HG03159 (cell line): ENCODE measurements around the gene DOCK4.

ENCODE experiments used
- ATAC-seq: cut with Tn5 transposase; IDR thresholded peaks from one replicate; pipeline ENCODE4 v1.9.1; 2021; ENCODE audit warnings: mild to moderate bottlenecking, moderate library complexity; ENCODE audit not compliant: unreplicated experiment

Gene DOCK4

DNA sequence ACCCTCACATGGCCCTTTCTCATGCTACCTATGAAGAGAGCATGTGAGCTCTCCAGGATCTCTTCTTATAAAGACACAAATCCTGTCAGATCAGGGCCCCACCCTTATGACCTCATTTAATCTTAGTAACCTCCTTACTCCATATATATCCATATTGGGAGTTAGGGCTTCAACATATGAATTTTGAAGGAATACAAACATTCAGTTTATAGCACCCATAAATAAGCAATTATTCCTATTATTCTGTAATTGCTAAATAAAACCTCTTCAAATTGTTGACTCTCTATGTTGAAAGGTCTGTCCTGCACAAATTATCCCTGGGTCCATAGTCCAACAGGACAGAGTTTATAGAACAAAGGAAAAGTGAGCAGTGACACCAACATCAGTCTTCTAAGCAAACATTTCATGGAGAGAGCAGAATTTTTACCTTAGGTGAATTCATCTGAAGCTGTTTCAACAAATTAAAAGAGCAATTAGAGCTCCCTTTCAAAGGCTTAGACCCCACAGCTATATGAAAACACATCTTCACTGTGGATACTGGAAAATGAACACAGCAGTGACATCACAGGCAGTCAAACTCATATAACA, 12.2 kb downstream of the DOCK4 start:
- ATAC-seq = no peak

DNA sequence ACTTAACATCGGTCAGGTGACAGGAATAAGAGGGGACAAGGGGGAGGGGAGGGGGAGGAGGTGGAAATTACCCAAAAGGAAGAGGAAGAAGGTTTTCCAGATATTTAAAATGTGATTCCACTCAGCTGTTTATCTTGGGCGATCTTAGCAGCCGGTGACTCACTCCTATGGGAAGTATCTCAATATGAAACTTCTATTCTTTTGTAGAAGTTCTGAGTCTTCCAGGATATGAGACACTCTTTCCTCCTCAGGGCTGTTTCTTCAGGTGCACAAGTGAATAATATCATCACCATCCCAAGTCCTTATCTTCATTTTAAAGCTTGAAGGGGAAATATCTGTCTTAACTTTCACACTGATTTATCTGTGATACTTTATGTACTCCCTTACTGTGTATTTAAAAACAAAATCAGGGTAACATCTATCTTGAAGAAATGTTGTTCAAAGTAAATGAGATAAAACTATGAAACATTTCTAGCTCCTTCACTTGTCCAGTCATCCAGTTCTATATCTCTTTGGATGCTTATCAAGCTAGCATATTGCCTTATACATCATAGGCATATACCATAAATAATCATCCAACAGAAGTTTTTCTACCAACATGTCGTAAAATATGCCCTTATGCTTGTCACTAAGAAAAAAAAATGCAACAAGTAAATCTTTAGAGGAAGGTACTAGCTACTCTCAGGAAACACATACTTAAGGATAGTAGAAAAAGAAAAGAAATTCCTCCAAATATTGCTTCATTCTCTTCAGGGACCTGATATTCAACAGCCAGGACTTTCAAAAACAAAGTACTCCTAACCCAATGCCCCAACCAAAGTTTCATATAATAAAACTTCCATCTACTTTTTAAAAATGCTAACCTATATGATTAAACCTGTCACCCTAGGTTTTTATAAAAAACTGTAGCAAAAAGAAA, 13.7 kb downstream of the DOCK4 start:
- no peak for ATAC-seq

DNA sequence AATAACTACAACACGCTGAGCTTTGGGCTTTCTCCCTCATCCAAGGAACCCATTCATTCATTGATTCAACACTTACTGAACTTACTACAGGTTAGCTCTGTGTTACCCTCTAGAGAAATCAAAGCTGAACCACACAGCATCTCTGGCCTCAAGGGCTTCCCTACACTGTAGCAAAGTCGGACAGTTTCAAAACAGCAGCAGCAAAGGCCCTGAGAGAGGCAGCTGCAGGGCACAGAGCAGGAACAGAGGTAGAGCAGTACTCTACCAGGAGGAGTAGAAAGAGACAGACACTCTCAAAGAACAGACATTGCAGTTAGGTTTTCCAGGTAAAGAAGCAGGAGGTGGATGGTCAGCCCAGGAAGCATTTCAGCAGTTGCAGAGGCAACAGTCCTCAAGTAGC, 16.1 kb downstream of the DOCK4 start:
- ATAC-seq = no peak

DNA sequence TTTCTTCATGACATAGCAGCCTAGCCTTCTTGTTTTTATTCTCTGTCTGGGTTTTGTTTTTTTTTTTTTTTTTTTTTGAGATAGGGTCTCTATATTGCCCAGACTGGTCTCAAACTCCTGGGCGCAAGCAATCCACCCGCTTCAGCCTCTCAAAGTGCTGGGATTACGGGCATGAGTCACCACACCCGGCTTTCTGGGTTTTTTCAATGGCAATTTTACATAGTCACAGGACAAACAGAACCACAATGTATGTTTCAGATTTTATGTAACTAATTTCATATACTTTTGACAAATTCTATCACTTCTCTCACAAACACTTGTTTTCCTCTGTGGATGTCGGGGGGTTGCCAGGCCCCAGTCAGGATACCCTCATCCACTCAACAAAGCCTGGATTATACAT, 16.5 kb downstream of the DOCK4 start:
- no peak for ATAC-seq

DNA sequence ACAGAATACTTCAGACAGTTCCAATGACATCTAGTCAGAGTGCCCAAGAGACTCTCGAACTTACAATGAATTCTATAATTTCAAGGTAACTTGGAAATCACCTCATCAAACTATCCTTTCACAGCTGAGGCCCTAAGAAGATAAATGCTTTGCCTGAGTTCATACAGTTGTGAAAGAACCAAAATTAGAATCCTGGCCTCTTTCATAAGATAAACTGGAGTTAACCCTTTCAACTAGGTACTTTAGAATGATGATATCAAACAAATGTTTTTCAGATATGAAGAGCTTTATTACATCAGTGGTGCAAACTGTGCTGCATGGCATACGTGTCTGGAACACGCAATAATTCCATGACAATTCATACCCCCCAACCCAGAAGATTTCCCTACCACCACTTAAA, 17.9 kb downstream of the DOCK4 start:
- no peak for ATAC-seq

DNA sequence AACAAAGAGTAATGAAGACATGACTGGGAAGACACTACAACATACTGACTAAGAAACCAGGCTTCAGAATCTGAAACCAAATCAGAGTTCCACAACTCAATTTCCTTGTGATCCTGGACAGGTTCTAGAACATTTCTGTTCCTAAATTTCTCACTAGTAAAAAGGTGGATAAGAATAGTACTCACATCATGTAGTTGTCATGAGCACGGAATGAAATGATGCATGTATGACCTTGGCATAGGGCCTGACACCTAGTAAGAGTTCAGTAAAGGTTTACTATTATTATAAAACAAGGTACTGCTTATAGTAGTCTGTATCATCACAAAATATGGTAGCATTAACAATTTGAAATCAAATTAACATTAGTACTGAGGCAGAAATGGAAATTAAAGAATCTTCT, 19.9 kb downstream of the DOCK4 start:
- ATAC-seq = no peak

DNA sequence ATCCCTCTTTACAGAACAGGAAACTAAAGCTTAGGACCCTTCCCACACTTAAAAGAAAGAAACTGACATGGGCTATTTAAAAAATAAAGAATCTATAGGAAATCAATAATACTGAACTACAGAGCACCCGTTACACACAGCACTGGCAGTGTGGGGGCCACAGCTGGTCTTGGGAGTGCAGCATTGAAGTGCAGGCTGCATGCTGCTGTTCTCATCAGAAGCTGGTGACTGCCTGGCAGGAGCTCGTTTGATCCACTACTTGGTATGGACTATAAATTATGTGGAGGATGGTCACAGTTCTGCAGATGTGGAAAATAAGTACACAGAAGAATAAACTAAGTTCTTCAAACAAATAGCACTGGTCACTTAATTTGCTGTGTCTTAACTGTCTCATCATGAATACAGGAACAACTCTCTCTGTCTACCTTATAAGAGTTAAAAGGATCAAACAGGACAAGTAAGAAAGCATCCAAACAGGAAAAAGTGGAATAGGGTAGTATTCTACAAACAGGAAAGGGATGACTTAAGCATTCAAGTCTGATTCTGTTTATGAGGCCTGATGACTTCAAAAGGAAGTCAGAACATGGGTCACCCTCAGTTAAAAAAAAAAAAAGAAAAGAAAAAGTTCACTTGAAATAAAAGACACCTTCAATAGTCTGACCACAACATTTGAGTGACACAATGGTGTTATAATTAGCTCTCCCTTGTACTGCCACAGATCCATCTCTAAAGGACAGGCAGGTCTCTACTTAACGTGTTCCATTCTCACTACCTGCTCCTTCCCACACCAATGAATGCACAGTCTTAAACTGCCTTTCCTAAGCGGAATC, 21.0 kb downstream of the DOCK4 start:
- no peak for ATAC-seq

DNA sequence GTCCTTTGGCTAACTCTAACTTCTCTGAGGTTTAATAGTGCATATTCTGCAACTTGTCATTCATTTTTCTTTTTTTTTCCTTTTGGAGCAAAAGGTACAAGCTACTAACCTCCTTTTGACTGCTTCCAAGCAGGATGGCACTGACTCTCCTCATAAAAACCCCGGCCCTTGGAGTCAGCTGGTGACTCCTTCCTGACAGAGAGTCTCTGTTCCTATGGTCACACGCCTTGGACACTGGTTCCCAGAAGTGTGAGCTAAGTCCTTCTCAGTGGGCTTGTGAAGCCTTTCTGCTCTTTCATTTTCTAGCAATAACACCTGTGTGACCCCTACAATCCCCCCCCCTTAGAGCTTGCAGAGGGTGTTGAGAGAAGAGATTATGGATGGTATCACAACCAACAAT, 21.7 kb downstream of the DOCK4 start:
- no peak for ATAC-seq

DNA sequence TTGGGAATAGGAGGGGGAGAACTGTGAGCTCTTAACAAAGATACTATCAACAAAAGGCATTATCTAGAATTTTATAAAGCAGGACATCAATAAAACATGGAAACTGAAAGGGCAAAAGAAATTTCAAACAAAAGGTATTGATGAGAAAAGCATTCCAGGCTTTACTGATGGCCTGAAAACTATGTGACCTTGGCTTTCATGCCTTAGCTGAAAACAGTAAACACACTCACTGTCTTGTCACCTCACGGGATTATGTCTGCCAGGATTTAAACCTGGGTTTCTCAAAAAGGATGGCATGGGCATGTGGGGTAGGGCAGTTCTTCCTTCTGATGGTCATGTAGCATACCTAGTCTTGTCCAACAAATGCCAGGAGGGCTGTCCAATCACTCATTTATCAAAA, 22.9 kb downstream of the DOCK4 start:
- ATAC-seq = no peak

DNA sequence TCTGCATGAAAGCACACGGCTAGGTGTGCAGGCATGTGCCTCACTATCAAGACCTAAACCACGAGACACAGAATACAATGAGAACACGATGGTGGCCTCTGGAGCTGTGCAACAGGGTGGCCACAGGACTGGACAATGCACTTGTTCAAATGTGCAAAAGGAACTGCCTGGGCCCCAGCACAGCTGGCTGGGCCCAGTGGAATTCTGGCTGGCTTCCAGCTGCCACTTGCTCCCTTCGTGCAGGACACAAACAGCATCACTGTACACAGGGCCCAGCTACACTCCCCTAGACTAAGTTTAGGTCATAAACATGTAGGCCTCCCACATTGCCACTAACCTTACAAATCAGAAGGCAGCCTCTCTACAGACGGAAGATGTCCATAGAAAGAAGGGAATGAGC, 23.4 kb downstream of the DOCK4 start:
- no peak for ATAC-seq

DNA sequence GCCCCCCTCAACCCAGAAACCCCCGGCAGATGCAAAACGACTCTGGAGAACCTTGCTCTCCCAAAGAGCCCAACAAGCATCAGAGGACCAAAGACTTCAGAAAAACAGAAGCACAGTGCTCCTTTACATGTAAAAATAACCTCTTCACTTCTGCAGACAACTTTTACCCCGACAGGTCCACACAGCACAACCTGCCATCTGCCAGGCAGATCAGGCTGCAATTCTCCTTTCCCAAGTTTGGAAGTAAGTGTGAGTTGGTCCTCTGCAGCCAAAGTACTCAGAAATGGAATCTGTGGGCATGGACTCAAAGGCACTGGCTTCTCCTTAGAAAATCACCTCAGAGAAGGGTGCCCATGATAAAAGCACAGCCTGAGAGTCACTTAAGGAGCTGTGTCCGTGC, 26.0 kb downstream of the DOCK4 start:
- ATAC-seq = no peak

DNA sequence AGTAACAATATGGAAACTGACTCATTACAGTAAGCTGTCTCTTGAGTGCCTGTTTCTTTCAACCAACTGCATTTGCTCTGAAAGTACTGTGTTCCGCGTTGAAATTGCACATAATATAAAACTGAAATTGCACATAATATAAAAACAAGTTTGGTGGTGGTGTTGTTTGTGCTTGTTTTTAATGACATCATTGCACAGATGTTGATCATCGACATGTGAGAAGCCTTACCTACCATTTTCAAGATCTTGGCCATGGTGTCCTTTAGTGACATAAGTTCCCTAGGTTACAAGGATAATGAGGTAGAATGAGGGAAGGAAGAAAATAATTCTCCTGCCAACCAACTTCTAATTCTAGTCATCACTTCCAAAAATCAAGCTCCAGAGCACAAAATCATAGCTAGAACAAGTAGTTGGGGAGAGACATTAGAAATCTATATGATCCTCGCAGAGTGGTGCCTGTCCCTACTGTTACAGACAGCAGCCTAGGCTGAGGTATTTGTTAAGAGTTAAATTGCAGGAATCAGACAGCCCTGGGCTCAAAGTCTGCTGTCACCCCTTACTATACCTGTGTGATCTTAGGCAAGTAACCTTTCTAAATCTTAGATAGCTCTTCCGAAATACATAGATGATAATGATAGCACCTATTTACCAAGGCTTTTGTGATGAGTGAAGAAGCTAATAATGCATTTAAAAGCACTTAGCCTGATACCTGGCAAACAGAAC, 29.3 kb downstream of the DOCK4 start:
- ATAC-seq = no peak

DNA sequence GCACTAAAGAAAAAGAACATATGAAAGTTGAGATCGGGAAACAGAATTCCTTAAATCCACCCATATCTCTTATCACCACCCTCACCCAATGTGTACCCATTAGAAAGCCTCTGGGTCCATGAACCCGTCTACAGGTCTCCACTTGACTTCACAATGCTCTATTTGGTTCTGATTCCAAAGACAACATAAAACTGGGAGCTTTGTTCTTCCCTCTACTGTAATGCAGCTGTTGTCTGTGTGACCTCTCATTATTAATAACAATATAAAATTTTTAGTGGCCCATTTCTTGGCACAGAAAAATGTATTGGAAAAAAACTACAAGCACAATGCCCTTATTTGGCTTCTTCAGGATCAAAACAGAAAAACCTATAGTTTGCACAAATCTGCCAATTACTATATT, 30.0 kb downstream of the DOCK4 start:
- no peak for ATAC-seq

DNA sequence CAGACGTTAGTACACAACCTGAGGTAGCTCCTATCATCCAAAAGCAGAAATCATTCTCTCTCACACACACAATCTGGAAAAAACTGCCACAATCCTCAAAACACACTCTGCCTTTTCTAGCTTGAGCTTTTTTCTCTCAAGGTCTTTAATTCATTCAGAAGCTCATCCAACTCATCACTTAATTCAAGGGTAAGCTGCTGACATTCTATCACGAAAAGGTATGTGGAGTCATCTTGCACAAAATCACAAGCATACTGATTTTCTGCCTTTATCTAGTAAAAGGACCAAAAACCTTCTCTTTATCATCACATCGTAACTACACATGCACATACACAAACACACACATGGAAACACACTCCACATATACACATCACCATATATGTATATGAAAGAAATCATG, 32.0 kb downstream of the DOCK4 start:
- ATAC-seq = no peak

DNA sequence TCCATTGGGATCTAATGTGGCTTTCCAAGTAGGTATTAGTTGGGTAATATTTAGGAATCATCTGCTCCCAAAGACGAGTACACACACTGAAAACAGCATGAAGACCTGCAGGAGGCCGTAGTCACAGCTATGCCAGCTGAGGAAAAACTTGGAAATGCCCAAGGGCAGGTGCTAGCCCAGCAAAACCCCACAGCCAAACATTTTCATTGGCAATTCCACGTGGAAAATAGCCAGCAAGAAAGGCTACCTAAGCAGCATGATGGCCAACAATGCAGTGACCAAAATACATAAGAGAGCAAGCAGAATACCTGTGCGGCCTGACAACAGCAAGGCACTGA, 32.7 kb downstream of the DOCK4 start:
- no peak for ATAC-seq

DNA sequence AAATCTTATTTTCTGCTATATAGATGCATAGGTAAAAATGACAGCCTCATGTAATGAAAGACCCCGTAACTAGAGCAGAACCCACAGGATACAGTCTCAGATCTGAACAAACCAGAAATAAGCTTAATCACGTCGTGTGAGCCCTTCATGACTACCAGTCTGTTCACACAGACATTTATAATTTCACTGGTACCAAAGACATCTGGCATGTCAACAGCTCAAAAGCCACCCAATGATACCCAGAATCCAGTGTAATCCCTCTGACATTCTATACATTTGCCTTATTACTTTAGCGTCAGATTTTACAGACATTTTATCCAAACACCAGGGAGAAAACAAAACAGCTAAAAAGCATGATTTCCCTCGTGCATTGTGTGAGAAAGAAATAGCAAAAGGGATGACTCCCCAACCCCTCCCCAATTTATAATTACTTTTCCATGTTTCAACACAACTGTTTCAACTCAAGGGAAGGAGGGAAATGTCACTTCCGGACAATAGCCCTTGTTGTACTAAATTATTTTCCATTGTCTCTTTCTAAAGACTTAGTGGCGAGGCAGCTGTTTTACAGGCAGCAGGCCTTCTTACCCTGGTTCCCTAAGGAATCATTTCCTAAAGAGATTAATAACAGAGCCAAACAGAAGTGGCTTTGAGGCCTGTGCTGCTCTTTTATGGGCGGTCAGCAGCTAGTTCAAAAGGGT, 33.2 kb downstream of the DOCK4 start:
- ATAC-seq = no peak

DNA sequence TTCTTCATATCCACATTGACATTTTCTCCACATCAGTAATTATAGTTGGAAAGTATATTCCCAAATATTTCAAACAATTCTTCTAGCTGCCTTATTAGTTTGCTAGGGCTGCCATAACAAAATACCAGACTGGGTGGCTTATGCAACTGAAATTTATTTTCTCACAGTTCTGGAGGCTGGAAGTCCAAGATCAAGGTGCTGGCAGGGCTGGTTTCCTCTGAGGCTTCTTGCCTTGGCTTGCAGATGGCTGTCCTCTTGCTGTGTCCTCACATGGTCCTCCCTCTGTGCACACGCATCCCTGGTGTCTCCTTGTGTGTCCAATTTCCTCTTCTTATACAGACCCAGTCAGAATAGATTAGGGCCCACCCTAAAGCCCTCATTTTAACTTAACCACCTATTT, 34.5 kb downstream of the DOCK4 start:
- ATAC-seq = no peak

DNA sequence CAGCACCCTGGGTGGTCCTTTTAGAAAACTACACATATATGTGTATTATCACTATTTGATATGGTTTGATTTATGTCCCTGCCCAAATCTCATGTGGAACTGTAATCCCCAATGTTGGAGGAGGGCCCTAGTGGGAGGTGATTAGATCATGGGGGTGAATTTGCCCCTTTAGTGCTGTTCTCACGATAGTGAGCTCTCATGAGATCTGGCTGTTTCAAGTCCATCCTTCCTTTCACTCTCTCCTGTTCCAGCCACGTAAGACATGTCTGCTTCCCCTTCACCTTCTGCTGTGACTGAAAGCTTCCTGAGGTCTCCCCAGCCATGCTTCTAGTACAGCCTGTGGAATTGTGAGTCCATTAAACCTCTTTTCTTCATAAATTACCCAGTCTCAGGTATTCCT, 37.3 kb downstream of the DOCK4 start:
- ATAC-seq = no peak

DNA sequence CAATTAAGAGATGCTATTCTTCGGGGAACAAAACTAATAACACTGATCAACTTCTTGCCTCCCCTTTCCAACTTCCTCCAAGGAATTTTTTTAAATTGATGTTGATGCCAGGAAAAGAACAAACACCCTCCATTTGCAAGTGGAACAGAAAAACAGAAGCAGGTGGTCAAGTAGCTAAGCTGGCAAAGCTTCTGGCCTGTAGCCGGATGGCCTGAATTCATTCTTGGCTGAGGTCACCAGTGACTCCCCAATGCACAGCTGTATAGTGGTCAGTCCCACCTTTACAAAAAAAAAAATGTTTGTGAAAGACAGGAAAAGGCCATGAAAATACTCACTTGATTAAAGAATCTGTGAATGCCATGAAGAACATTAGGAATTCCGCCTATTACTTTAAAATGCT, 39.1 kb downstream of the DOCK4 start:
- ATAC-seq = no peak

DNA sequence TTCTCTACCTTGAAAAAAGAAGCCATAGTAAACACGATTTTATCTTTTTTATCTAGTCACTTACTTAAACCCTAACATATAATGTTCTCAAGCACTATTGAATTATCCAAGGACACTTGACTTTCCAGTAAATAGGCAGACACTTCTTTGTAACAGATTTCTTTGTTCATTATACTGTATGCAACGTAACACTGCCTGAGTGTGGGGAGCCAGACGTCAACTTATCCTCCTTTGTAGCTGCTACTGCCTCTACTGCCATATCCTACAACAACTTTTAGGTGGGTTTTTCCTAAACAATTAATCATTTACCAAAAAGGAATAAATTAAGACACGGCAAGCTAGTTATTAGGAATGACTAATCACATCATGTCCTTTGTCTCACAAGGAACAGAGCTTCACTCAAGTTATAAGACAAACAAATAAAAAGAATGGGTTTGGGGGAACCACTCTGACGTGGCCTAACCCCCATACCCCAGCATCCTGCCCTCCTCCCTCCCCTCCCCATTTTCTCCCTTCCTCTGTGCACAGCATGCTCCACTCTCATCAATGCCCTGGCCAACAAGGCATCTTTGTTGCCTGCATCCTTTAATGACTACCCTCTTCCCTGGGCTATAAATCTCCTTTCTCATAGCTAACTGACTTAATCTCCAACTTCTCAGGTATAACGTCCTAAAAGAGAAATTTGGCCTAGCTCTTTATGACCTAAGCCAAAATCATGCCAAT, 43.3 kb downstream of the DOCK4 start:
- no peak for ATAC-seq
